GM12864 (cell line): ENCODE data around the gene CNIH3.

Experiments used
- DNase-seq: peaks from one replicate; pipeline ENCODE4 v3.0.0-alpha.2; 2011; ENCODE audit warnings: low read depth
- H3K4me3 ChIP-seq: 2 replicates; pipeline ENCODE4 v1.5.1; 2011; ENCODE audit warnings: mild to moderate bottlenecking, low read depth, low read length, control low read depth
- TF ChIP-seq, protein P1 (sequence below): IDR thresholded peaks from 2 replicates; pipeline ENCODE4 v1.5.1; 2011; ENCODE audit warnings: low read depth, mild to moderate bottlenecking, moderate library complexity, low read length, control low read depth, inconsistent platforms; ENCODE audit errors: missing control alignments

CNIH3 gene

DNA sequence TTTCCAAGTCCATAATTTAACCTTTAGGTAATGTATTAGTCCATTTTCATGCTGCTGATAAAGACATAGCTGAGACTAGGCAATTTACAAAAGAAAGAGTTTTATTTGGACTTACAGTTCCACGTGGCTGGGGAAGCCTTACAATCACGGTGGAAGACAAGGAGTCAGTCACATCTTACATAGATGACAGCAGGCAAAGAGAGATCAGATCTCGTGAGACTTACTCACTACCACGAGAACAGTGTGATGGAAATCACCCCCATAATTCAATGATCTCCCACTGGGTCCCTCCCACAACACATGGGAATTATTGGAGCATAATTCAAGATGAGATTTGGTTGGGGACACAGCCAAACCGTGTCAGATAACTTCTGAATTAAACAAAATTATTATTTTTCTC is 44.0 kb downstream of the CNIH3 start:
- TF ChIP-seq, protein P1, sequence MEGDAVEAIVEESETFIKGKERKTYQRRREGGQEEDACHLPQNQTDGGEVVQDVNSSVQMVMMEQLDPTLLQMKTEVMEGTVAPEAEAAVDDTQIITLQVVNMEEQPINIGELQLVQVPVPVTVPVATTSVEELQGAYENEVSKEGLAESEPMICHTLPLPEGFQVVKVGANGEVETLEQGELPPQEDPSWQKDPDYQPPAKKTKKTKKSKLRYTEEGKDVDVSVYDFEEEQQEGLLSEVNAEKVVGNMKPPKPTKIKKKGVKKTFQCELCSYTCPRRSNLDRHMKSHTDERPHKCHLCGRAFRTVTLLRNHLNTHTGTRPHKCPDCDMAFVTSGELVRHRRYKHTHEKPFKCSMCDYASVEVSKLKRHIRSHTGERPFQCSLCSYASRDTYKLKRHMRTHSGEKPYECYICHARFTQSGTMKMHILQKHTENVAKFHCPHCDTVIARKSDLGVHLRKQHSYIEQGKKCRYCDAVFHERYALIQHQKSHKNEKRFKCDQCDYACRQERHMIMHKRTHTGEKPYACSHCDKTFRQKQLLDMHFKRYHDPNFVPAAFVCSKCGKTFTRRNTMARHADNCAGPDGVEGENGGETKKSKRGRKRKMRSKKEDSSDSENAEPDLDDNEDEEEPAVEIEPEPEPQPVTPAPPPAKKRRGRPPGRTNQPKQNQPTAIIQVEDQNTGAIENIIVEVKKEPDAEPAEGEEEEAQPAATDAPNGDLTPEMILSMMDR: no peak
- no peak for DNase-seq
- no peak overlapping the region for H3K4me3 ChIP-seq

DNA sequence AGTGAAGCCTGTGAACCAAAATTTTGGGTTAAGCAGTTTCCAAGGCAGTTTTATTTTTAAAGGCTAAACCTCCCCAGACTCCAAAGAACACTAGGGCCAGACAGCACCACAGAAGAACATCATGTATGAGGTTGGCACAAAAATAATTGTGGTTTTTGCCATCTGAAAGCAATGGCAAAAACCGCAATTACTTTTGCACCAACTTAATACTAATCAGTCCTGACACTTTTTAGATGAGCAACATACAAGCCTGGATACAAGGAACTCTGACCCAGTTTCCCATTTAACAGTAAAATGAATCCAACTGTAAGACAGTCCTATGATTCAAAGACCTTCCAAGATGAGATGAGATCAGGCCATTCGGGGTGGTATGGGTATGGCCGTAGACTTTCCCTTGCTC is 46.8 kb downstream of the CNIH3 start:
- DNase-seq: no peak
- H3K4me3 ChIP-seq: no peak overlapping the region
- TF ChIP-seq, protein P1: no peak

DNA sequence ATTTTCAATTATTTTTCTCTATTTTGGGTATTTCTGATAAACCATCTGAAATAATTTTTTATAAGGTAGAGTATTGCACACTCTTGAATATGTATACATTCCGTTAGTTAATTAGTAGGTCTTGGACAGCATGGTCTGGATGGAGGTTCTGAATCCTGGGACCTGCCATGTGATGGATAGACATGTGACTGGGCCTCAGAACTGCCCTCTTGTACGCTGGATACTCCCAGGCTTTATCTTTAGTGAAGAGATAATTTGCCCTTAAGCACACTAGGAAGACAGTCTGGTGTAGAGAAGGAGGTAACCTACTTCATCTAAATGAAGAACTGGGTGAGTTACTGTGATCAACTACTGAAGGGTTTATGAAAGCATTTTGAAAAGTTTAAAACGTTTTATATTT is 48.9 kb downstream of the CNIH3 start:
- TF ChIP-seq, protein P1: no peak
- H3K4me3 ChIP-seq: no peak overlapping the region
- no peak for DNase-seq

DNA sequence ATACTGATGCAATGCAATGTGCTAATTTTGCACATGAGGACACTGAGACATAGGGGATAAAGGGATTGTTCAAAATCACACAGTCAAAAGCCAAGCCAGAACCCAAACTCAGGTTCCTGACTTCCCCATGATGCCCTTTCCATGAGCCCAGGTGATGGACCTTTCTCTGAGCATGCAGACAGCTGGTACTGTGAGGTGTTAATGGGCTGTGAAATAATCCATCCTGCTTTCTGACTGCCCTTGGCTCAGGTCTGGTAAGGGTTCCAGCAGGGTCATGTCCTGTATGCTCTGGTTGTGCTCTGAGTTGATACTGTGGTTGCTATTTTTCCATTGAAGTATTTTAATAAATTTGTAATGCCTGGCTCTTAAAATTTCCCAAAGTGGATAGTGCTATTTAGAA is 50.0 kb downstream of the CNIH3 start:
- DNase-seq: no peak
- TF ChIP-seq, protein P1: no peak
- no peak overlapping the region for H3K4me3 ChIP-seq

DNA sequence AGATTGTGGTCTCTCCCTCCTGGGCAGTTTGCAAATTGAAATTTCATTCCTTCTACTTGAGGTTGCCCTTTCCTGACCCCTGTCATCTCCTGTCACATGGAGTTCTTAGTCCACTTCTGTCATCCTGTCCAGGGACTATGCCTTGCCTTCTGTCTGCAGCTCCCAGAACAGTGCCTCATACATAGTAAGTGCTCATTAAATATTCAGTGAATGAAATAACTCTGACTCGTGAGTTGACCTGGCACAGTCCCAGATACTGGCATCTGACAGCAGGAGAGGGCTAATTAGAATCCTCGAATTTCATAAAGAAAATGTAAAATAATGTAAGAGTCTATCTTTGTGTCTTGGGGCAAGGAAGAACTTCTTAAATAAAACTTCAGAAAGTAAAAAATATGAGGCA is 50.8 kb downstream of the CNIH3 start:
- DNase-seq: no peak
- no peak overlapping the region for H3K4me3 ChIP-seq
- TF ChIP-seq, protein P1: no peak

DNA sequence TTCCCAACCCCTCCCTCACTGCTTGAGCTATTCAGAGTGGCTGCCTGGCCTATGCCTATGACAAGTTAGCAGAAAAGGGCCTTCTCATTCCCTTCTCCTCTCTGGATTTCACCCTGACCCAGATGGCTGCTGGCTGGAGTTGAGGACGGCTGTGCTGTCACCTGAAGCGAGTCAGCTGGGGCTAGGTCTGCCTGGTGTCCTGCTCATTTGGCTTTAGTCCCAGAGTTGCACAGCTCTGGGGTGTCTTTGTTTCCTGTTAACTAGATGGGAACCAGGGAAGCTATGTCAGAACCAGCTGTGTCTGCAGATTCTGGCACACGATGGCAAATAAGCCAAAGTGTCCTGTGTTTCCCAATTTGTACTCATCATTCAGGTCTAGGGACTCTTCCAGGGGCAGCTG is 52.9 kb downstream of the CNIH3 start:
- TF ChIP-seq, protein P1: no peak
- H3K4me3 ChIP-seq: no peak overlapping the region
- DNase-seq: no peak

DNA sequence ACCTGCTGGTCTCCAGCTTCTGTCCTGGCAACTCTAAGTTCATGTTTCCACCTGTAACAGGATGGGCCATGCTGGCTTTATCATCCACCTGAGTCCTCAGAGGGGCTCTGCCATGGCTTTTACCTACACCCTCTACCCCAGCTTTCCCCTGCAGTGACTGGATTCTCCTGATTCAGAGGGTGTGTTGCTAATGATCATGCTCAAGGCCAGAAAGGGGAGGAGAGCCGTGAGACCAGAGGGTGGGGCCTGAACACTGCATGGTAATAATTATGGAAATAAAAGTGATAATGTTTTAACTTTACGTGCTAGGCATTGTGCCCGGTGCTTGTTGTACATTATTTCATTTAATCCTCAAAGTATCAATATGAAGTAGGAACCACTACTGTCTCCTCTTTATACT is 53.3 kb downstream of the CNIH3 start:
- no peak overlapping the region for H3K4me3 ChIP-seq
- TF ChIP-seq, protein P1: no peak
- DNase-seq: no peak
